ENCODE measurements around the gene ZMAT5.

ZMAT5 gene

DNA sequence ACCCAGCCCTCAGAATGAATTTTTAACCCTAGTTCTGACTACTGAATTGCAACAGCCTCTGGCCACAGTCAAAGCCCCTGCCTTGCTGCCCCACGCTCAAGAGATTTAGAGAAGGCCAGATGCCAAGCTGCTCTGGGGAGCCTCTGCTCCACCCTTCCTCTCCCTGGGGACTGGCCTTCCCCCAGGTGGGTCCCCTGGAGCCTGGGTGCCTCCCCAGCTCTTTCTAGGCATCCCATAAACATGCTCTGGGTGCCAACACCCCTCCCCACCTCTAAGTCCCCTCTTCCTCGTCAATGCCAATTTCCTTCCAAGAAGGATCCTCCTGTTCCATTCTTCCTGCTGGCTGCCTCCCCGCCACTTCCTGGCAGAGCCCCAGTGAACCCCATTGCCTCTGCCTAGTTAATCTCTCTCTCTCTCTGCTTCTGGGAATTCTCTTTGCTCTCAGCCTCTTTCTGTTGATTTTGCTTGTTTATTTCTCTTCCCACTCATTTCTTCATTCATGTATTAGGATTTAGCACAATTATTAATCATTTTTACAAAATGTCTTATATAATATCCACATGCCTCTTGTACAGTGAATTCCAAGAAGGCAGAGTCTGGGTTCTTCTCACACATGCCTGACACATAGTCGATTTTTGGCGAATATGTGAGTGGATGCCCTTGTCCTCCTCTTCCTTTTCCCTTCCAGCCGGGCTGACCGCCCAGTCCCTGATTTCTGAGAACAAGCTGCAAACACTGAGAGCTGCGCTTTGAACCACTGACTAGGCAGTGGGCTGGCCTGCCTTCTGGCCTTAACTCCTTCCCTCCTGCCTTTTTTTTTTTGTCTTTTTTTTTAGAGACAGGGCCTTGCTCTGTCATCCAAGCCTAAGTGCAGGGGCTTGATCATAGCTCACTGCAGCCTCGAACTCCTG is 17.9 kb upstream of the ZMAT5 start:
- Histone ChIP-seq H3K9ac (ENCODE audit: low read length) (no peak overlapping the region), H3K27ac (ENCODE audit: low read length) (no peak overlapping the region), H3F3A (ENCODE audit: insufficient read depth, low read length) (no peaks in the 10 kb centered on the region), H3K4me1 (ENCODE audit: low read length) (no peaks in the 10 kb centered on the region), H3K9me3 (replicated peaks; ENCODE audit: insufficient read depth, low read length) (no peaks in the 10 kb centered on the region), H4K20me1 (ENCODE audit: insufficient read depth, low read length) (no peaks in the 10 kb centered on the region), H2AFZ (ENCODE audit: low read length) (no peak overlapping the region), H3K79me2 (ENCODE audit: low read length) (no peaks in the 10 kb centered on the region), H3K4me3 (ENCODE audit: low read length) (no peak overlapping the region), H3K36me3 (replicated peaks; ENCODE audit: insufficient read depth, low read length) (no peaks in the 10 kb centered on the region), H3K9me2 (replicated peaks; ENCODE audit: insufficient read depth, low read length) (no peaks in the 10 kb centered on the region), H3K27me3 (replicated peaks; ENCODE audit: insufficient read depth, low read length) (no peaks in the 10 kb centered on the region), H3K4me2 (ENCODE audit: low read depth, low read length) (no peak overlapping the region)
- no peak for DNase-seq
- TF ChIP-seq, protein P1, sequence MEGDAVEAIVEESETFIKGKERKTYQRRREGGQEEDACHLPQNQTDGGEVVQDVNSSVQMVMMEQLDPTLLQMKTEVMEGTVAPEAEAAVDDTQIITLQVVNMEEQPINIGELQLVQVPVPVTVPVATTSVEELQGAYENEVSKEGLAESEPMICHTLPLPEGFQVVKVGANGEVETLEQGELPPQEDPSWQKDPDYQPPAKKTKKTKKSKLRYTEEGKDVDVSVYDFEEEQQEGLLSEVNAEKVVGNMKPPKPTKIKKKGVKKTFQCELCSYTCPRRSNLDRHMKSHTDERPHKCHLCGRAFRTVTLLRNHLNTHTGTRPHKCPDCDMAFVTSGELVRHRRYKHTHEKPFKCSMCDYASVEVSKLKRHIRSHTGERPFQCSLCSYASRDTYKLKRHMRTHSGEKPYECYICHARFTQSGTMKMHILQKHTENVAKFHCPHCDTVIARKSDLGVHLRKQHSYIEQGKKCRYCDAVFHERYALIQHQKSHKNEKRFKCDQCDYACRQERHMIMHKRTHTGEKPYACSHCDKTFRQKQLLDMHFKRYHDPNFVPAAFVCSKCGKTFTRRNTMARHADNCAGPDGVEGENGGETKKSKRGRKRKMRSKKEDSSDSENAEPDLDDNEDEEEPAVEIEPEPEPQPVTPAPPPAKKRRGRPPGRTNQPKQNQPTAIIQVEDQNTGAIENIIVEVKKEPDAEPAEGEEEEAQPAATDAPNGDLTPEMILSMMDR (IDR thresholded peaks at IDR 0.05; ENCODE audit: low read length): no peak
- no peak for TF ChIP-seq EZH2phosphoT487 (IDR thresholded peaks at IDR 0.05; ENCODE audit: low read length)
- no peak for TF ChIP-seq EZH2 (optimal IDR thresholded peaks at IDR 0.05; ENCODE audit: low read depth, low read length)

DNA sequence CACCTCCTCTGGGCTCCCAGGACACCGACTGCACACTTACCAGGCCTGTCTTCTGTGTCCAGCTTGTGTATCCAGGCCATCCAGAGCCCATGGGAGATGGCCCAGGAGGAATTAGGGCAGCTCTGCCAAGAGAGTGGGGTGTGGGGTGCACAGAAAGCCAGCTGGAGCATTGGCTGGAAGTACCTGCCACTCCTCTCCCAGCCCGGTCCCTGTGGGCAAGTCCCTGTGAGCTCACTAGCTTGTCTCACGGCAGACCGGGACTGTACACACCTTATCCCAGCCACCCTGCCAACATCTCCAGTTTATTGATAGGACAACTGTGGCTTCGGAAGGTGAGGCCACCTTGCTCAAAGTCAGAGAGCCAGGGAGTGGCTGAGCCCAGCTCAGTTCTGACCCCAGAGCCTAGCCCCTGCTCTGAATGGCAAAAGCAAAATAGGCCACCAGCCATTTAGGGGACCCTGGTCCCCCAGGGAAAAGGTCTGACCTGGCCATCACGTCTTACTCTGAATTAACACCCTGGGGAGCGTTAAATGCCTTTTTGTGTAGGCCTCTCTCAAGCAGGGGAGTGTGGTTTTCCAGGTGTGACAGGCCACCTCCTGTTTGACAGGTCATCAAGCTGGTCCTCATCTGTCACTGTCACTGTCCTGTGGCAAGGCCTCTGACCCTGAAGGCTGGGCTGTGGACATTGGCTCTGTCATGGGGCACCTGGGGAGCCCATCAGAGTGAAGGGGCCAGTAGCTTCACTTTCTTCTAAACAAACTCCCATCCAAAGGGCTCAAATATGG is 15.4 kb upstream of the ZMAT5 start:
- Histone ChIP-seq H3K4me2 (ENCODE audit: low read depth, low read length) (no peak overlapping the region), H3K27me3 (replicated peaks; ENCODE audit: insufficient read depth, low read length) (no peaks in the 10 kb centered on the region), H3K27ac (ENCODE audit: low read length) (no peak overlapping the region), H2AFZ (ENCODE audit: low read length) (no peak overlapping the region), H3K79me2 (ENCODE audit: low read length) (no peaks in the 10 kb centered on the region), H3K9ac (ENCODE audit: low read length) (no peak overlapping the region), H3K36me3 (replicated peaks; ENCODE audit: insufficient read depth, low read length) (no peaks in the 10 kb centered on the region), H3K4me3 (ENCODE audit: low read length) (no peak overlapping the region), H3K4me1 (ENCODE audit: low read length) (no peaks in the 10 kb centered on the region), H3K9me3 (replicated peaks; ENCODE audit: insufficient read depth, low read length) (no peaks in the 10 kb centered on the region), H3F3A (ENCODE audit: insufficient read depth, low read length) (no peaks in the 10 kb centered on the region), H4K20me1 (ENCODE audit: insufficient read depth, low read length) (no peaks in the 10 kb centered on the region), H3K9me2 (replicated peaks; ENCODE audit: insufficient read depth, low read length) (no peaks in the 10 kb centered on the region)
- TF ChIP-seq, protein P1 (IDR thresholded peaks at IDR 0.05; ENCODE audit: low read length): no peak
- TF ChIP-seq EZH2 (optimal IDR thresholded peaks at IDR 0.05; ENCODE audit: low read depth, low read length) (no peak), EZH2phosphoT487 (IDR thresholded peaks at IDR 0.05; ENCODE audit: low read length) (no peak)
- DNase-seq: no peak

DNA sequence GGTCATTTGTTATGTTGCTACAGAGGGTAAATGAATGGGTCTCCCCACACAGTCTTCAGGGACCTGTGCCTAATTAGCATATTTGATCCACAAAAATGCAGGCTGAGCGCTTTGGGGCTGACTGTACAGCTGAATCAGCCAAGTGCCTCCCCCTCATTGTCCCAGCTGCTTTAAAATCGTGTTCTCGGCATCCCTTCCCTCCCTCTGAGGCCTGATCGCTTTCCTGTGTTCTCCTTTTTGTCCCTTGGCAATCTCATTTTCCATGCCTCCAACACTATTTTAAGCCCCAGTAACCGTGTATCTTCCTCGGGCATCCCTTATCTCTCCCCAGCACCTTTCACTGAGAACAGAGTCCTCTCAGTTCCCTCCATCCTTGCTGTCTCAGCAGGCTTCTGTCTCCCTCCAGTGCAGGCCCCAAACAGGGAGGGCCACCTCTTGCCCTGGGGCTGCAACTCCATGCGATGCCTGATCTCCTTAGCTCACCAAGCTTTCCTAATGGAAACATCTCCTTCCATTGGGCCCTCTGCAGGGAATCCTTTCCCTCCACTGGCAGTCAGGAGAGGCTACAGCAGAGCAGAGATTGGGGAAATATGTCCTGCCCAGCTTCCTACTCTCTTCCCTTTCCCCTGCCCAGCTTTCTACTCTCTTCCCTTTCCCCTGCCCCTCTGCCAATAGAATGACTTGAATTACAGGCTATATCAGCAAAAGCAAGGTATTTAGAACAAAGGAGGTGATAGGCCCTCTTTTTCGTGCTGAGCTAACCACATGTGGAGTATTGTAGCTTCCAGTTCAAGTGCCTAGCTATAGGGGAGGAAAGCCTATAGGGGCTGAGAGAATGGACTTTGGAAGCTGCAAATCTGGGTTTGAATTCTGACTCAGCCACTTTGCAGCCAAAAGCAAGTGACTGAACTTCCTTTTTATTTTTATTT is 14.2 kb upstream of the ZMAT5 start:
- Histone ChIP-seq H3K4me3 (ENCODE audit: low read length) (no peak overlapping the region), H2AFZ (ENCODE audit: low read length) (no peak overlapping the region), H3F3A (ENCODE audit: insufficient read depth, low read length) (no peaks in the 10 kb centered on the region), H3K27me3 (replicated peaks; ENCODE audit: insufficient read depth, low read length) (no peaks in the 10 kb centered on the region), H4K20me1 (ENCODE audit: insufficient read depth, low read length) (no peaks in the 10 kb centered on the region), H3K4me1 (ENCODE audit: low read length) (no peaks in the 10 kb centered on the region), H3K36me3 (replicated peaks; ENCODE audit: insufficient read depth, low read length) (no peaks in the 10 kb centered on the region), H3K79me2 (ENCODE audit: low read length) (no peaks in the 10 kb centered on the region), H3K9me3 (replicated peaks; ENCODE audit: insufficient read depth, low read length) (no peaks in the 10 kb centered on the region), H3K9me2 (replicated peaks; ENCODE audit: insufficient read depth, low read length) (no peaks in the 10 kb centered on the region), H3K4me2 (ENCODE audit: low read depth, low read length) (no peak overlapping the region), H3K27ac (ENCODE audit: low read length) (no peak overlapping the region), H3K9ac (ENCODE audit: low read length) (no peak overlapping the region)
- no peak for TF ChIP-seq EZH2 (optimal IDR thresholded peaks at IDR 0.05; ENCODE audit: low read depth, low read length)
- TF ChIP-seq EZH2phosphoT487 (IDR thresholded peaks at IDR 0.05; ENCODE audit: low read length): no peak
- TF ChIP-seq, protein P1 (IDR thresholded peaks at IDR 0.05; ENCODE audit: low read length): no peak
- no peak for DNase-seq

Measured in MM.1S (cell line).